HEK293 (cell line): ENCODE data around the gene SRSF8.

Source experiments
- CTCF ChIA-PET: fragments of 350-600 bp; formaldehyde crosslinking; extraction: SDS; loops from one replicate; lab custom pipeline; 2021; ENCODE audit warnings: antibody characterized with exemption; lab: Yijun Ruan, JAX
- POLR2A ChIA-PET: fragments of 300-600 bp; formaldehyde crosslinking; extraction: SDS; loops from one replicate; lab custom pipeline; 2020; ENCODE audit warnings: antibody characterized with exemption, inconsistent platforms; lab: Yijun Ruan, JAX
- H3K27ac ChIP-seq: fragments of 200-500 bp; sonication (Bioruptor generic); 2 replicates; pipeline ENCODE4 v1.5.1; 2014; ENCODE audit warnings: low read depth, low read length, control low read depth, inconsistent platforms; ENCODE audit errors: extremely low read depth
- H3K36me3 ChIP-seq, 2 experiments: fragments of 200-500 bp in 1 of 2; sonication (Bioruptor generic) in 1 of 2; 1 replicate in 1 of 2; 2 replicates in 1 of 2; pipeline ENCODE4 v1.5.1; 2014 to 2017; ENCODE audit warnings: inconsistent platforms in 2 of 2, low read length in 2 of 2; ENCODE audit not compliant: control insufficient read depth in 2 of 2, insufficient read depth in 1 of 2
- H3K4me1 ChIP-seq: fragments of 200-500 bp; sonication (Bioruptor generic); 2 replicates; pipeline ENCODE4 v1.5.1; 2014; ENCODE audit warnings: mild to moderate bottlenecking, low read length, inconsistent platforms; ENCODE audit not compliant: control insufficient read depth, insufficient read depth
- H3K4me3 ChIP-seq: 2 replicates; pipeline ENCODE4 v1.5.1; 2011; ENCODE audit warnings: low read depth, mild to moderate bottlenecking, control low read depth, low read length, moderate library complexity
- H3K9me3 ChIP-seq: fragments of 200-500 bp; sonication (Bioruptor generic); 2 replicates; pipeline ENCODE4 v1.5.1; 2014; ENCODE audit warnings: low read depth, low read length, inconsistent platforms; ENCODE audit not compliant: control insufficient read depth, insufficient read depth
- FEZF1 ChIP-seq: fragments of 450-650 bp; formaldehyde crosslinking; IDR thresholded peaks from 2 replicates; pipeline ENCODE4 v1.5.1; 2016; ENCODE audit warnings: missing biosample characterization, missing genetic modification characterization
- KLF7 ChIP-seq: fragments of 450-650 bp; formaldehyde crosslinking; IDR thresholded peaks from 2 replicates; pipeline ENCODE4 v1.5.1; 2016; ENCODE audit warnings: missing biosample characterization, missing genetic modification characterization, borderline replicate concordance
- KLF9 ChIP-seq: fragments of 450-650 bp; formaldehyde crosslinking; IDR thresholded peaks from 2 replicates; pipeline ENCODE4 v1.5.1; 2016; ENCODE audit warnings: missing biosample characterization, missing genetic modification characterization, low read depth
- MEIS1 ChIP-seq: sonication (generic); formaldehyde crosslinking; IDR thresholded peaks from 2 replicates; pipeline ENCODE4 v1.8.1; 2022; ENCODE audit warnings: missing genetic modification reagents, mild to moderate bottlenecking, borderline replicate concordance
- RBAK ChIP-seq: fragments of 450-650 bp; formaldehyde crosslinking; IDR thresholded peaks from 2 replicates; pipeline ENCODE4 v1.5.1; 2016; ENCODE audit warnings: missing biosample characterization, missing genetic modification characterization
- ZBTB17 ChIP-seq: fragments of 450-650 bp; formaldehyde crosslinking; IDR thresholded peaks from 2 replicates; pipeline ENCODE4 v1.5.1; 2016; ENCODE audit warnings: missing biosample characterization, missing genetic modification characterization
- ZBTB20 ChIP-seq: fragments of 450-650 bp; formaldehyde crosslinking; IDR thresholded peaks from 2 replicates; pipeline ENCODE4 v1.5.1; 2016; ENCODE audit warnings: missing biosample characterization, missing genetic modification characterization
- ZBTB21 ChIP-seq: fragments of 450-650 bp; formaldehyde crosslinking; IDR thresholded peaks from 2 replicates; pipeline ENCODE4 v1.5.1; 2017; ENCODE audit warnings: missing biosample characterization, missing genetic modification characterization
- ZIC2 ChIP-seq: fragments of 450-650 bp; formaldehyde crosslinking; IDR thresholded peaks from 2 replicates; pipeline ENCODE4 v1.5.1; 2016; ENCODE audit warnings: missing biosample characterization, missing genetic modification characterization
- ZNF155 ChIP-seq: fragments of 450-650 bp; formaldehyde crosslinking; IDR thresholded peaks from 2 replicates; pipeline ENCODE4 v1.5.1; 2016; ENCODE audit warnings: missing biosample characterization, missing genetic modification characterization
- ZNF16 ChIP-seq: fragments of 450-650 bp; formaldehyde crosslinking; IDR thresholded peaks from 2 replicates; pipeline ENCODE4 v1.5.1; 2016; ENCODE audit warnings: low read depth, missing biosample characterization, missing genetic modification characterization
- ZNF239 ChIP-seq: fragments of 450-650 bp; formaldehyde crosslinking; IDR thresholded peaks from 2 replicates; pipeline ENCODE4 v1.5.1; 2016; ENCODE audit warnings: missing biosample characterization, missing genetic modification characterization
- ZNF521 ChIP-seq: fragments of 450-650 bp; formaldehyde crosslinking; IDR thresholded peaks from 2 replicates; pipeline ENCODE4 v1.5.1; 2017; ENCODE audit warnings: missing biosample characterization, mild to moderate bottlenecking, missing genetic modification characterization
- ZNF549 ChIP-seq: fragments of 450-650 bp; IDR thresholded peaks from 2 replicates; pipeline ENCODE4 v1.5.1; 2018; ENCODE audit warnings: missing biosample characterization, missing genetic modification characterization, mild to moderate bottlenecking, inconsistent platforms, moderate library complexity
- ZNF558 ChIP-seq: fragments of 450-650 bp; formaldehyde crosslinking; IDR thresholded peaks from 2 replicates; pipeline ENCODE4 v1.5.1; 2016; ENCODE audit warnings: missing biosample characterization, missing genetic modification characterization
- ZNF560 ChIP-seq: fragments of 450-650 bp; formaldehyde crosslinking; IDR thresholded peaks from 2 replicates; pipeline ENCODE4 v1.5.1; 2017; ENCODE audit warnings: missing biosample characterization, missing genetic modification characterization, borderline replicate concordance
- ZNF621 ChIP-seq: fragments of 450-650 bp; formaldehyde crosslinking; IDR thresholded peaks from 2 replicates; pipeline ENCODE4 v1.5.1; 2017; ENCODE audit warnings: missing biosample characterization, missing genetic modification characterization
- ZNF629 ChIP-seq: fragments of 450-650 bp; formaldehyde crosslinking; IDR thresholded peaks from 2 replicates; pipeline ENCODE4 v1.5.1; 2017; ENCODE audit warnings: missing biosample characterization, missing genetic modification characterization
- ZNF664 ChIP-seq: fragments of 450-650 bp; formaldehyde crosslinking; IDR thresholded peaks from 2 replicates; pipeline ENCODE4 v1.5.1; 2016; ENCODE audit warnings: missing biosample characterization, missing genetic modification characterization
- ZNF701 ChIP-seq: fragments of 450-650 bp; formaldehyde crosslinking; IDR thresholded peaks from 2 replicates; pipeline ENCODE4 v1.5.1; 2016; ENCODE audit warnings: missing biosample characterization, missing genetic modification characterization
- ZNF776 ChIP-seq: fragments of 450-650 bp; formaldehyde crosslinking; IDR thresholded peaks from 2 replicates; pipeline ENCODE4 v1.5.0; 2017; ENCODE audit warnings: missing biosample characterization, missing genetic modification characterization, borderline replicate concordance
- TF ChIP-seq, protein P1 (sequence below): fragments of 450-650 bp; formaldehyde crosslinking; IDR thresholded peaks from 2 replicates; pipeline ENCODE4 v1.5.1; 2016; ENCODE audit warnings: missing biosample characterization, missing genetic modification characterization
- TF ChIP-seq, protein P2 (sequence below): fragments of 450-650 bp; formaldehyde crosslinking; IDR thresholded peaks from 2 replicates; pipeline ENCODE4 v1.5.1; 2016; ENCODE audit warnings: missing biosample characterization, missing genetic modification characterization
- TF ChIP-seq, protein P3 (sequence below): fragments of 450-650 bp; formaldehyde crosslinking; IDR thresholded peaks from 2 replicates; pipeline ENCODE4 v1.5.1; 2016; ENCODE audit warnings: missing biosample characterization, missing genetic modification characterization
- TF ChIP-seq, protein P4 (sequence below): fragments of 450-650 bp; formaldehyde crosslinking; IDR thresholded peaks from 2 replicates; pipeline ENCODE4 v1.5.1; 2016; ENCODE audit warnings: missing biosample characterization, missing genetic modification characterization
- TF ChIP-seq, protein P5 (sequence below): sonication (generic); formaldehyde crosslinking; IDR thresholded peaks from 2 replicates; pipeline ENCODE4 v1.8.1; 2022; ENCODE audit warnings: mild to moderate bottlenecking, moderate library complexity, missing genetic modification reagents

The SRSF8 gene

DNA sequence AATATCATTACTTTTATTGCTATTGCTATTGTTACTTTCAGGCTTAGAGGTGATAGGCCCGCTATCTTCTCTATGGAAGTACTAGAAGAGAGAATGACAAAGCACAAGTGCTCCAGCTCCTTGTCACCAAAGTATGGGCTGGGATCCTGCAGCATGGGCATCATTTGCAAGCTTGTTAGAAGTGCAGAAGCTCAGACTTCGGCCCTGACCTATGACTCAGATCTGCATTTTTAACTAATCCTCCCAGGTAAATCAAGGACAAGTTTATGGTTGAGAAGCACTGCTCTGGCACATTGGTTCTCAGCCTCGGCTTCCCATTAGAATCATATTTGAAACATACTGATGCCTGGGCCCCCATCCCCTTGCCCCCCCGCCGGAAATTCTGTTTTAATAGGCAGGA is 14.3 kb downstream of the SRSF8 start:
- Histone ChIP-seq H3K27ac (no peak overlapping the region), H3K36me3 (no peaks in the 10 kb centered on the region), H3K4me1 (no peaks in the 10 kb centered on the region; the same call in 1 of the 2 replicates), H3K9me3 (no peaks in the 10 kb centered on the region), H3K4me3 (no peak overlapping the region)
- peak; percentile 51 for TF ChIP-seq ZBTB20
- TF ChIP-seq, protein P1, sequence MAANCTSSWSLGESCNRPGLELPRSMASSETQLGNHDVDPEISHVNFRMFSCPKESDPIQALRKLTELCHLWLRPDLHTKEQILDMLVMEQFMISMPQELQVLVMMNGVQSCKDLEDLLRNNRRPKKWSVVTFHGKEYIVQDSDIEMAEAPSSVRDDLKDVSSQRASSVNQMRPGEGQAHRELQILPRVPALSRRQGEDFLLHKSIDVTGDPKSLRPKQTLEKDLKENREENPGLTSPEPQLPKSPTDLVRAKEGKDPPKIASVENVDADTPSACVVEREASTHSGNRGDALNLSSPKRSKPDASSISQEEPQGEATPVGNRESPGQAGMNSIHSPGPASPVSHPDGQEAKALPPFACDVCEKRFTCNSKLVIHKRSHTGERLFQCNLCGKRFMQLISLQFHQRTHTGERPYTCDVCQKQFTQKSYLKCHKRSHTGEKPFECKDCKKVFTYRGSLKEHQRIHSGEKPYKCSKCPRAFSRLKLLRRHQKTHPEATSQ (tag by site-specific recombination), result no peak
- no peak for TF ChIP-seq ZNF621 (tag by site-specific recombination)
- CTCF ChIA-PET, result interaction anchor here (1.0 to 3.6 kb wide), 3 partner anchors 10 to 12 kb away, joined by 3 to 24 read pairs (median 3); no protein-coding TSS in a partner anchor
- POLR2A ChIA-PET, result interaction anchor here (1.1 kb wide), 1 partner anchor 14 kb away, joined by 3 read pairs; no protein-coding TSS in a partner anchor

DNA sequence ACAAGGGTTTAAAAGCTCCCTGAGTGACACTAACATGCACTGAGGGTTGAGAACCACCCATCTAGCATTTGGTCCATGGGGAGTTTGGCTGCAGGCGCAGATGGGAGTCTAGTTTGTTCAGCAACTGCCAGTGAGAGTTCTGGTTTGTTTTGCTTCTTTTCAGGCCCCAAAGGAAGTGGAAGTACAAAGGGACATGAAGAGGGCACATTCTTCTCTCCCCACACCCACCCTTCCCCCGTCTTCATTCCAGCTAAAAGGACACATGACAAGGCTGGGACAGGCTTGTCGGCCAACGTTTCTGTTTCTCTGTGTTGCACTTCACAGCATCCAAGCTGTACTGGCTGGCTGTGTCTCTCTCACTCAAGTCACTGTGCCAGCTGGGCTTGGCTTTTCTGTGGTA is 14.7 kb downstream of the SRSF8 start:
- Histone ChIP-seq H3K4me3 (no peak overlapping the region), H3K9me3 (no peaks in the 10 kb centered on the region), H3K36me3 (no peaks in the 10 kb centered on the region), H3K27ac (no peak overlapping the region), H3K4me1 (no peaks in the 10 kb centered on the region; the same call in 1 of the 2 replicates)
- TF ChIP-seq, protein P2, sequence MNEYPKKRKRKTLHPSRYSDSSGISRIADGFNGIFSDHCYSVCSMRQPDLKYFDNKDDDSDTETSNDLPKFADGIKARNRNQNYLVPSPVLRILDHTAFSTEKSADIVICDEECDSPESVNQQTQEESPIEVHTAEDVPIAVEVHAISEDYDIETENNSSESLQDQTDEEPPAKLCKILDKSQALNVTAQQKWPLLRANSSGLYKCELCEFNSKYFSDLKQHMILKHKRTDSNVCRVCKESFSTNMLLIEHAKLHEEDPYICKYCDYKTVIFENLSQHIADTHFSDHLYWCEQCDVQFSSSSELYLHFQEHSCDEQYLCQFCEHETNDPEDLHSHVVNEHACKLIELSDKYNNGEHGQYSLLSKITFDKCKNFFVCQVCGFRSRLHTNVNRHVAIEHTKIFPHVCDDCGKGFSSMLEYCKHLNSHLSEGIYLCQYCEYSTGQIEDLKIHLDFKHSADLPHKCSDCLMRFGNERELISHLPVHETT, result no peak
- no peak for TF ChIP-seq ZNF239
- TF ChIP-seq ZNF558 (tag by site-specific recombination), result no peak
- TF ChIP-seq ZNF521 (tag by site-specific recombination), result no peak
- TF ChIP-seq ZIC2 (tag by site-specific recombination), result no peak
- no peak for TF ChIP-seq ZNF549
- TF ChIP-seq ZNF629, result no peak
- ChIA-PET CTCF (interaction anchor here (1.0 to 3.6 kb wide), 2 partner anchors 10 to 12 kb away, joined by 3 to 24 read pairs; no protein-coding TSS in a partner anchor), POLR2A (no interaction called here)

DNA sequence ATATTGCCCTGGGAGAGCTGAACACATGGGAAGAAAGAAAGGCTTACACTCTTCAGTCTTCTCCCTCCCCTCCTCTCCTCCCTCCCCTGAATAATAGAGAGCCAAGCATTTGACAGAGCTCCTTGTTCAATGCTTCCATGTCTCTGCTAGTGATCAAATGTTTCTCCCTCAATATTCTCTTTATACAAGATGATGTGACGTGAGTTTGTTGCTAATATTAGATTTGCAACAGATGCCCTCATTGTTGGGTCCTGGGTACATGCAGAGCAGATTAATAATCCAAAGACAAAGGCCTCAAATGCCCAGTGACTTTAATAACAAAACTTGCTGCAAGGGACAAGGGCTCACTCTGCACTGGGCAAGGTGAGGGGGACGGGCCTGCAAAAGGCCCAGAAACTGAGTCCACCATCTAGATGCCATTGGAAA is 15.9 kb downstream of the SRSF8 start:
- Histone ChIP-seq H3K4me3 (no peak overlapping the region), H3K4me1 (no peaks in the 10 kb centered on the region; the same call in 1 of the 2 replicates), H3K36me3 (no peaks in the 10 kb centered on the region), H3K27ac (no peak overlapping the region), H3K9me3 (no peaks in the 10 kb centered on the region)
- TF ChIP-seq MEIS1, result no peak
- TF ChIP-seq ZNF155, result no peak
- no peak for TF ChIP-seq ZNF701
- no peak for TF ChIP-seq ZBTB17 (tag by site-specific recombination)
- TF ChIP-seq, protein P3, sequence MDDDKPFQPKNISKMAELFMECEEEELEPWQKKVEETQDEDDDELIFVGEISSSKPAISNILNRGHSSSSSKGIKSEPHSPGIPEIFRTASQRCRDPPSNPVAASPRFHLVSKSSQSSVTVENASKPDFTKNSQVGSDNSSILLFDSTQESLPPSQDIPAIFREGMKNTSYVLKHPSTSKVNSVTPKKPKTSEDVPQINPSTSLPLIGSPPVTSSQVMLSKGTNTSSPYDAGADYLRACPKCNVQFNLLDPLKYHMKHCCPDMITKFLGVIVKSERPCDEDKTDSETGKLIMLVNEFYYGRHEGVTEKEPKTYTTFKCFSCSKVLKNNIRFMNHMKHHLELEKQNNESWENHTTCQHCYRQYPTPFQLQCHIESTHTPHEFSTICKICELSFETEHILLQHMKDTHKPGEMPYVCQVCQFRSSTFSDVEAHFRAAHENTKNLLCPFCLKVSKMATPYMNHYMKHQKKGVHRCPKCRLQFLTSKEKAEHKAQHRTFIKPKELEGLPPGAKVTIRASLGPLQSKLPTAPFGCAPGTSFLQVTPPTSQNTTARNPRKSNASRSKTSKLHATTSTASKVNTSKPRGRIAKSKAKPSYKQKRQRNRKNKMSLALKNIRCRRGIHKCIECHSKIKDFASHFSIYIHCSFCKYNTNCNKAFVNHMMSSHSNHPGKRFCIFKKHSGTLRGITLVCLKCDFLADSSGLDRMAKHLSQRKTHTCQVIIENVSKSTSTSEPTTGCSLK (tag by site-specific recombination), result no peak
- TF ChIP-seq KLF9 (tag by site-specific recombination), result no peak
- no peak for TF ChIP-seq RBAK
- no peak for TF ChIP-seq KLF7 (tag by site-specific recombination)
- TF ChIP-seq, protein P4, sequence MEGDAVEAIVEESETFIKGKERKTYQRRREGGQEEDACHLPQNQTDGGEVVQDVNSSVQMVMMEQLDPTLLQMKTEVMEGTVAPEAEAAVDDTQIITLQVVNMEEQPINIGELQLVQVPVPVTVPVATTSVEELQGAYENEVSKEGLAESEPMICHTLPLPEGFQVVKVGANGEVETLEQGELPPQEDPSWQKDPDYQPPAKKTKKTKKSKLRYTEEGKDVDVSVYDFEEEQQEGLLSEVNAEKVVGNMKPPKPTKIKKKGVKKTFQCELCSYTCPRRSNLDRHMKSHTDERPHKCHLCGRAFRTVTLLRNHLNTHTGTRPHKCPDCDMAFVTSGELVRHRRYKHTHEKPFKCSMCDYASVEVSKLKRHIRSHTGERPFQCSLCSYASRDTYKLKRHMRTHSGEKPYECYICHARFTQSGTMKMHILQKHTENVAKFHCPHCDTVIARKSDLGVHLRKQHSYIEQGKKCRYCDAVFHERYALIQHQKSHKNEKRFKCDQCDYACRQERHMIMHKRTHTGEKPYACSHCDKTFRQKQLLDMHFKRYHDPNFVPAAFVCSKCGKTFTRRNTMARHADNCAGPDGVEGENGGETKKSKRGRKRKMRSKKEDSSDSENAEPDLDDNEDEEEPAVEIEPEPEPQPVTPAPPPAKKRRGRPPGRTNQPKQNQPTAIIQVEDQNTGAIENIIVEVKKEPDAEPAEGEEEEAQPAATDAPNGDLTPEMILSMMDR (tag by site-specific recombination), result no peak
- TF ChIP-seq, protein P5, sequence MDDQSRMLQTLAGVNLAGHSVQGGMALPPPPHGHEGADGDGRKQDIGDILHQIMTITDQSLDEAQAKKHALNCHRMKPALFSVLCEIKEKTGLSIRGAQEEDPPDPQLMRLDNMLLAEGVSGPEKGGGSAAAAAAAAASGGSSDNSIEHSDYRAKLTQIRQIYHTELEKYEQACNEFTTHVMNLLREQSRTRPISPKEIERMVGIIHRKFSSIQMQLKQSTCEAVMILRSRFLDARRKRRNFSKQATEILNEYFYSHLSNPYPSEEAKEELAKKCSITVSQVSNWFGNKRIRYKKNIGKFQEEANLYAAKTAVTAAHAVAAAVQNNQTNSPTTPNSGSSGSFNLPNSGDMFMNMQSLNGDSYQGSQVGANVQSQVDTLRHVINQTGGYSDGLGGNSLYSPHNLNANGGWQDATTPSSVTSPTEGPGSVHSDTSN (CRISPR knock-in tag), result no peak
- no peak for TF ChIP-seq ZNF664 (tag by site-specific recombination)
- TF ChIP-seq ZBTB21 (tag by site-specific recombination), result no peak
- TF ChIP-seq ZNF16, result no peak
- TF ChIP-seq ZNF560 (tag by site-specific recombination), result no peak
- no peak for TF ChIP-seq FEZF1
- TF ChIP-seq ZNF776 (tag by site-specific recombination), result no peak
- ChIA-PET POLR2A (no interaction called here), CTCF (interaction anchor here (0.7 to 3.6 kb wide), 3 partner anchors 8 to 13 kb away, joined by 3 to 24 read pairs (median 3); no protein-coding TSS in a partner anchor)
